Mucosa of descending colon (tissue), 3 donors: ENCODE data around the gene PIGX. TPM values are rescaled to one million over a fixed set of nuclear protein-coding genes. Genes with fewer than 3 reads are reported as not detected.

ENCODE experiments used
- ATAC-seq: fragments of 200-7000 bp; cut with Tn5 transposase; one replicate; pipeline ENCODE4 v1.9.1; 2020; ENCODE audit warnings: mild to moderate bottlenecking, moderate library complexity
- DNase-seq, 3 donors: peaks; one replicate each; pipeline ENCODE4 v3.0.0-alpha.2; 2020
- H3K36me3 ChIP-seq: fragments of 200-600 bp; one replicate; pipeline ENCODE4 v1.8.0; 2021; ENCODE audit warnings: low read depth, mild to moderate bottlenecking
- H3K4me1 ChIP-seq: fragments of 200-600 bp; one replicate; pipeline ENCODE4 v1.8.0; 2021; ENCODE audit warnings: low read depth, mild to moderate bottlenecking
- H3K4me3 ChIP-seq: fragments of 200-600 bp; one replicate; pipeline ENCODE4 v1.8.0; 2021; ENCODE audit warnings: mild to moderate bottlenecking
- H3K9me3 ChIP-seq: fragments of 200-600 bp; one replicate; pipeline ENCODE4 v1.8.0; 2021; ENCODE audit warnings: mild to moderate bottlenecking
- CTCF ChIP-seq: fragments of 200-600 bp; IDR thresholded peaks from one replicate; pipeline ENCODE4 v1.8.0; 2022; ENCODE audit warnings: antibody characterized with exemption, mild to moderate bottlenecking
- intact Hi-C, 2 donors: fragments of 100-400 bp; cut with DNase I in 1 of 2; cut with micrococcal nuclease in 1 of 2; formaldehyde crosslinking; loops; one replicate each; pipeline versions ENCODE4 v1.11.0 to v1.11.1; 2022; cut with DNase I, micrococcal nuclease
- total RNA-seq, 3 donors: library from RNA; stranded (reverse); fragmentation: NEBNext Ultra II Directional in 2 of 3; extraction: Animal tissue kit (Norgen Biotek cat#: 25700) in 2 of 3; gene quantifications; one replicate each; pipeline versions ENCODE4 v1.2.1 to v1.2.4, GENCODE V29; 2021 to 2023
- donor health status: DM: no; HTN: no; CAD: no; lungs with moderate emphysema.
- donor health status: DM: no; HTN: no; CAD: no.
- donor health status: DM: no; HTN: yes; CAD: no.

The PIGX gene
- total RNA-seq, 3 donors from 2014 or later, result 22.5 to 30.5 (median 29.0) TPM

GRCh38 chr3:196686436-196686835 lies 25.7 kb upstream of the PIGX start:
- TF ChIP-seq CTCF, result no peak
- no peak overlapping the region for H3K4me3 ChIP-seq
- H3K36me3 ChIP-seq, result no peaks in the 10 kb centered on the region
- DNase-seq, result no peak
- peaks cover 4% of the 10 kb centered on the region for H3K4me1 ChIP-seq
- no peaks in the 10 kb centered on the region for H3K9me3 ChIP-seq
- ATAC-seq, result no peak
- intact Hi-C loops, result loop anchor here in 1 of 2 donors (5.0 kb wide), 1 partner anchor 79 kb away; no protein-coding TSS in a partner anchor

GRCh38 chr3:196688349-196688748 lies 23.8 kb upstream of the PIGX start:
- Histone ChIP-seq H3K4me1 (peaks cover 4% of the 10 kb centered on the region), H3K9me3 (no peaks in the 10 kb centered on the region), H3K36me3 (no peaks in the 10 kb centered on the region), H3K4me3 (no peak overlapping the region)
- DNase-seq (peak in 2 of 3 donors; percentile 24 to 64), ATAC-seq (peak; percentile 57)
- no peak for TF ChIP-seq CTCF
- intact Hi-C loops, result loop anchor here in 1 of 2 donors (5.0 kb wide), 1 partner anchor 81 kb away; no protein-coding TSS in a partner anchor

- Histone ChIP-seq H3K4me1 (no peaks in the 10 kb centered on the region), H3K9me3 (no peaks in the 10 kb centered on the region), H3K4me3 (no peak overlapping the region), H3K36me3 (no peaks in the 10 kb centered on the region)
- no peak for ATAC-seq
- no peak for DNase-seq
- no peak for TF ChIP-seq CTCF
- intact Hi-C loops, result loop anchor here in 1 of 2 donors (5.0 kb wide), 1 partner anchor 83 kb away; no protein-coding TSS in a partner anchor
Observed at GRCh38 chr3:196689941-196690660, 22.1 kb upstream of the PIGX start.

GRCh38 chr3:196691386-196691785 lies 20.8 kb upstream of the PIGX start:
- intact Hi-C loops, result no loop called here

GRCh38 chr3:196694202-196694638 lies 18.0 kb upstream of the PIGX start:
- intact Hi-C loops, result no loop called here
- DNase-seq, result no peak

More at GRCh38 chr3:196691386-196691785, 20.8 kb upstream of the PIGX start:
- Histone ChIP-seq H3K36me3 (no peaks in the 10 kb centered on the region), H3K4me1 (no peaks in the 10 kb centered on the region), H3K9me3 (no peaks in the 10 kb centered on the region), H3K4me3 (no peak overlapping the region)
- no peak for TF ChIP-seq CTCF
- ATAC-seq (no peak), DNase-seq (no peak)

More at GRCh38 chr3:196694202-196694638, 18.0 kb upstream of the PIGX start:
- no peaks in the 10 kb centered on the region for H3K4me1 ChIP-seq
- no peak for TF ChIP-seq CTCF
- H3K9me3 ChIP-seq, result no peaks in the 10 kb centered on the region
- no peak overlapping the region for H3K4me3 ChIP-seq
- no peak for ATAC-seq
- H3K36me3 ChIP-seq, result no peaks in the 10 kb centered on the region
